C4-2B (cell line): ENCODE results near the gene BOD1L1.

ENCODE experiments used
- CTCF ChIP-seq: fragments of 450-650 bp; conservative IDR thresholded peaks from 2 replicates; pipeline ENCODE4 v1.5.1; 2017; ENCODE audit warnings: mild to moderate bottlenecking
- ZFX ChIP-seq: fragments of 450-650 bp; IDR thresholded peaks from 2 replicates; pipeline ENCODE4 v1.6.1; 2017

- TF ChIP-seq CTCF: peak; percentile 83
- no peak for TF ChIP-seq ZFX
Measured at GRCh38 chr4:13656569-13657405, 29.3 kb upstream of the BOD1L1 start.
